H9 (cell line): ENCODE results near the gene ZNF646. TPM values are rescaled to one million over a fixed set of nuclear protein-coding genes. Genes with fewer than 3 reads are reported as not detected.

ENCODE experiments used
- DNase-seq: peaks from one replicate; pipeline ENCODE4 v3.0.0-alpha.2; 2017
- H2AFZ ChIP-seq: one replicate; pipeline ENCODE4 v1.6.1; 2013; ENCODE audit warnings: mild to moderate bottlenecking, low read length, control low read depth, moderate library complexity
- H2AK5ac ChIP-seq: 2 replicates; pipeline ENCODE4 v1.6.1; 2013; ENCODE audit warnings: low read length, control low read depth, mixed read lengths; ENCODE audit not compliant: insufficient read length
- H2BK120ac ChIP-seq: one replicate; pipeline ENCODE4 v1.6.1; 2013; ENCODE audit warnings: low read depth, mild to moderate bottlenecking, low read length, control low read depth, inconsistent platforms; ENCODE audit not compliant: poor library complexity, severe bottlenecking
- H2BK12ac ChIP-seq: 2 replicates; pipeline ENCODE4 v1.6.1; 2013; ENCODE audit warnings: low read length, control low read depth, mixed read lengths, low read depth; ENCODE audit not compliant: insufficient read length
- H2BK15ac ChIP-seq: 2 replicates; pipeline ENCODE4 v1.6.1; 2013; ENCODE audit warnings: low read depth, low read length, control low read depth
- H2BK20ac ChIP-seq: one replicate; pipeline ENCODE4 v1.6.1; 2013; ENCODE audit warnings: low read depth, mild to moderate bottlenecking, low read length, control low read depth, inconsistent platforms; ENCODE audit not compliant: poor library complexity, severe bottlenecking
- H2BK5ac ChIP-seq: 2 replicates; pipeline ENCODE4 v1.6.1; 2013; ENCODE audit warnings: low read length, control low read depth, mixed read lengths; ENCODE audit not compliant: insufficient read length
- H3K14ac ChIP-seq: 2 replicates; pipeline ENCODE4 v1.6.1; 2013; ENCODE audit warnings: low read length, control low read depth; ENCODE audit not compliant: insufficient read depth
- H3K18ac ChIP-seq: 2 replicates; pipeline ENCODE4 v1.6.1; 2013; ENCODE audit warnings: low read depth, mild to moderate bottlenecking, mixed read lengths, low read length, control low read depth; ENCODE audit not compliant: insufficient read length
- H3K23ac ChIP-seq: 2 replicates; pipeline ENCODE4 v1.6.1; 2013; ENCODE audit warnings: low read length, control low read depth, mixed read lengths, low read depth; ENCODE audit not compliant: insufficient read length
- H3K23me2 ChIP-seq: 2 replicates; pipeline ENCODE4 v1.6.1; 2013; ENCODE audit warnings: low read depth, mild to moderate bottlenecking, mixed read lengths, low read length, control low read depth; ENCODE audit not compliant: insufficient read length, poor library complexity, severe bottlenecking
- H3K27ac ChIP-seq: 2 replicates; pipeline ENCODE4 v1.5.1; 2013; ENCODE audit warnings: low read length, control low read depth, mixed read lengths, low read depth; ENCODE audit not compliant: insufficient read length
- H3K27me3 ChIP-seq: 2 replicates; pipeline ENCODE4 v1.6.1; 2013; ENCODE audit warnings: low read length, control low read depth, inconsistent platforms; ENCODE audit not compliant: insufficient read depth
- H3K4ac ChIP-seq: 2 replicates; pipeline ENCODE4 v1.6.1; 2013; ENCODE audit warnings: low read depth, mild to moderate bottlenecking, control low read depth, inconsistent platforms, low read length, moderate library complexity
- H3K4me1 ChIP-seq: 2 replicates; pipeline ENCODE4 v1.6.1; 2013; ENCODE audit warnings: low read length, control low read depth, inconsistent platforms; ENCODE audit not compliant: insufficient read depth
- H3K4me2 ChIP-seq: 2 replicates; pipeline ENCODE4 v1.6.1; 2013; ENCODE audit warnings: low read length, control low read depth, mixed read lengths; ENCODE audit not compliant: insufficient read length, insufficient read depth
- H3K56ac ChIP-seq: 2 replicates; pipeline ENCODE4 v1.6.1; 2013; ENCODE audit warnings: low read depth, mild to moderate bottlenecking, mixed read lengths, low read length, control low read depth; ENCODE audit not compliant: insufficient read length
- H3K79me1 ChIP-seq: 2 replicates; pipeline ENCODE4 v1.6.1; 2013; ENCODE audit warnings: low read depth, mild to moderate bottlenecking, moderate library complexity, low read length, control low read depth, inconsistent platforms; ENCODE audit not compliant: insufficient read depth, poor library complexity, severe bottlenecking
- H3K79me2 ChIP-seq: 2 replicates; pipeline ENCODE4 v1.6.1; 2013; ENCODE audit warnings: low read length, control low read depth, inconsistent platforms; ENCODE audit not compliant: insufficient read depth
- H3K9ac ChIP-seq: 2 replicates; pipeline ENCODE4 v1.6.1; 2013; ENCODE audit warnings: low read length, control low read depth, mixed read lengths; ENCODE audit not compliant: insufficient read length; ENCODE audit errors: extremely low read depth
- H3K9me3 ChIP-seq: one replicate; pipeline ENCODE4 v1.6.1; 2013; ENCODE audit warnings: low read depth, low read length, inconsistent platforms; ENCODE audit not compliant: control insufficient read depth
- H3T11ph ChIP-seq: one replicate; pipeline ENCODE4 v1.6.1; 2013; ENCODE audit warnings: mild to moderate bottlenecking, low read length, control low read depth, inconsistent platforms
- H4K20me1 ChIP-seq: one replicate; pipeline ENCODE4 v1.6.1; 2013; ENCODE audit not compliant: control insufficient read depth, insufficient read length, insufficient read depth
- H4K5ac ChIP-seq: 2 replicates; pipeline ENCODE4 v1.6.1; 2013; ENCODE audit warnings: low read depth, mild to moderate bottlenecking, mixed read lengths, low read length, control low read depth; ENCODE audit not compliant: insufficient read length
- H4K8ac ChIP-seq: replicated peaks from 2 replicates; pipeline ENCODE4 v1.6.1; 2013; ENCODE audit warnings: low read length, control low read depth, mixed read lengths, low read depth; ENCODE audit not compliant: insufficient read length
- H4K91ac ChIP-seq: 2 replicates; pipeline ENCODE4 v1.6.1; 2013; ENCODE audit warnings: low read depth, mild to moderate bottlenecking, moderate library complexity, mixed read lengths, low read length, control low read depth; ENCODE audit not compliant: insufficient read length
- H3K27ac Mint-ChIP-seq, 3 experiments: 2 replicates in 2 of 3; 3 replicates in 1 of 3; pipeline ENCODE4 v1.8.0; 2020 to 2021; ENCODE audit warnings: mixed read lengths in 3 of 3, mild to moderate bottlenecking in 1 of 3, moderate library complexity in 1 of 3
- H3K27me3 Mint-ChIP-seq: 2 replicates; pipeline ENCODE4 v1.8.0; 2021; ENCODE audit warnings: low read depth, mild to moderate bottlenecking, moderate library complexity, mixed read lengths
- H3K36me3 Mint-ChIP-seq, 3 experiments: 2 replicates in 2 of 3; 3 replicates in 1 of 3; pipeline ENCODE4 v1.8.0; 2020 to 2021; ENCODE audit warnings: low read depth in 3 of 3, mixed read lengths in 3 of 3; ENCODE audit not compliant: insufficient read depth in 1 of 3
- H3K4me1 Mint-ChIP-seq, 2 experiments: 2 replicates each; pipeline ENCODE4 v1.8.0; 2020; ENCODE audit warnings: mixed read lengths in 2 of 2
- H3K4me3 Mint-ChIP-seq, 2 experiments: 2 replicates in 1 of 2; 3 replicates in 1 of 2; pipeline ENCODE4 v1.8.0; 2020 to 2021; ENCODE audit warnings: mild to moderate bottlenecking in 2 of 2, mixed read lengths in 2 of 2, moderate library complexity in 1 of 2
- H3K9me3 Mint-ChIP-seq, 2 experiments: 2 replicates in 1 of 2; 3 replicates in 1 of 2; pipeline ENCODE4 v1.8.0; 2020; ENCODE audit warnings: mild to moderate bottlenecking in 2 of 2, mixed read lengths in 2 of 2, moderate library complexity in 1 of 2
- CTCF ChIP-seq: fragments of 200-600 bp; sonication (generic); conservative IDR thresholded peaks from 3 replicates; pipeline ENCODE4 v1.8.0; 2021; ENCODE audit warnings: antibody characterized with exemption, mild to moderate bottlenecking
- WGBS: extraction: QIAGEN DNeasy Blood & Tissue Kit; methylation state at CpG from one replicate; pipeline ENCODE4 v1.1.7; 2013; ENCODE audit warnings: missing lambda C conversion rate, low lambda C conversion rate, mixed read lengths; ENCODE audit not compliant: insufficient read length; ENCODE audit errors: extremely low coverage; 5-methylcytosine and 5-hydroxymethylcytosine counted together
- total RNA-seq: library from RNA; stranded (reverse); gene quantifications from 2 replicates; pipeline ENCODE4 v1.2.1, GENCODE V29; 2021

Gene ZNF646
- total RNA-seq, 1 experiment from 2014 or later = 29.2 TPM

DNA sequence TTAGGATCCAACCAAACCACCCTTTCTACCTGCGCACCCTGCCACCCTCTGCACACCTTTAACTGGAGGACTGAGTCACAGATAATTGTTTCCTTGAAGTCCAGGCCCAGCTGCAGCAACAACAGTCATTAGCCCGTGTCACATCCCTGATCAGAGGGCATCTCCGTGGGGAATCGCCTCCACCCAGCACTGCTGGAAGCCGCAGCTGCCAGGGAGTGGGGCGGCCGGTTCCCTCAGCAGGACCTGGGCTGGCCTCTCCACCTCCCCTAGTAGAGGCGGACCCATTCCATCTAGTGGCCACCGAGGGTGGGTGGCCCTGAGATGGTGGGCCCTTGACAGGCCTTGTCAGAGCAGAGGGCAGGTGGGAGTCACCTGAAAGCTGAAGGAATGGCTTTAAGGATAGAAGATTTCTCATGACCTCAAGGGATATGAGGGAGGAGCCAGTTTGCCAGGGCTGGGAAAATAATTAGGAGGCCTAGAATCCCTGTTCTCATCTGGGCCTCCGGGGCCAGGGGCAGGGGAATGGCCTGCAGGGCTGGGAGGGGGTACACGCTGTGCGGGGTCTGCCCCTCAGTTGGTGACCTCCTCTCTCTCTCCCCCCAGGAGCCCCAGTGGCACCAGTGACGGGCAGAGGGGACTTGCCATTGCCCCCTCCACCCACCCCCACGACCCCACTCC lies 8.3 kb downstream of the ZNF646 start:
- no peak overlapping the region for H3K4me3 Mint-ChIP-seq
- no peak overlapping the region for H3K56ac ChIP-seq
- no peaks in the 10 kb centered on the region for H3K79me2 ChIP-seq
- no peak overlapping the region for H3K14ac ChIP-seq
- H3K27ac ChIP-seq = no peak overlapping the region
- no peaks in the 10 kb centered on the region for H3K9me3 Mint-ChIP-seq
- DNase-seq = peak; percentile 15
- no peak overlapping the region for H2BK15ac ChIP-seq
- H3K23me2 ChIP-seq = no peaks in the 10 kb centered on the region
- H3K4me1 ChIP-seq = no peaks in the 10 kb centered on the region
- no peaks in the 10 kb centered on the region for H3K27me3 Mint-ChIP-seq
- no peak overlapping the region for H3T11ph ChIP-seq
- H3K36me3 Mint-ChIP-seq = peaks cover 26 to 49% (median 48%) of the 10 kb centered on the region in 3 experiments; a peak in 6 of 7 replicates
- H3K9ac ChIP-seq = no peak overlapping the region
- no peak overlapping the region for H2BK5ac ChIP-seq
- H3K4me1 Mint-ChIP-seq = peaks cover 0 to 3% of the 10 kb centered on the region in 2 experiments; a peak in 1 of 4 replicates
- no peak overlapping the region for H2AK5ac ChIP-seq
- H3K27me3 ChIP-seq = no peaks in the 10 kb centered on the region
- no peak overlapping the region for H2BK12ac ChIP-seq
- no peak overlapping the region for H3K18ac ChIP-seq
- H2AFZ ChIP-seq = no peak overlapping the region
- H2BK20ac ChIP-seq = no peak overlapping the region
- no peaks in the 10 kb centered on the region for H3K9me3 ChIP-seq
- H3K79me1 ChIP-seq = no peaks in the 10 kb centered on the region
- peaks cover 4% of the 10 kb centered on the region for H4K20me1 ChIP-seq
- peak overlapping the region in 1 of 3 experiments; percentile 76; a peak in 3 of 7 replicates for H3K27ac Mint-ChIP-seq
- no peak overlapping the region for H4K91ac ChIP-seq
- no peak overlapping the region for H3K4ac ChIP-seq
- H4K5ac ChIP-seq = no peak overlapping the region
- H3K23ac ChIP-seq = no peak overlapping the region
- no peak for TF ChIP-seq CTCF
- H3K4me2 ChIP-seq = no peak overlapping the region
- H4K8ac ChIP-seq = no peak overlapping the region
- H2BK120ac ChIP-seq = no peak overlapping the region
- no CpG with 5 or more reads among the region's 14 CpGs for WGBS
